Adrenal gland (tissue), 12 donors: Measurements from ENCODE around the gene KRTAP10-12. TPM values are rescaled to one million over a fixed set of nuclear protein-coding genes. Genes with fewer than 3 reads are reported as not detected.
"Not testable (repeated sequence)": the region's sequence is repeated elsewhere in the genome, so short reads cannot be mapped to it uniquely, and the experiment has no call there.

Experiments used
- DNase-seq, 7 donors: peaks; one replicate each; pipeline ENCODE4 v3.0.0-alpha.2; 2019 to 2020
- H3K27ac ChIP-seq, 5 donors: fragments of 200-600 bp; sonication (generic) in 4 of 5; 1 replicate in 3 of 5; 2 replicates in 2 of 5; pipeline versions ENCODE4 v1.5.1 to v1.8.0; 2016 to 2020; ENCODE audit warnings: mild to moderate bottlenecking in 1 of 5
- H3K27me3 ChIP-seq: fragments of 200-600 bp; 2 replicates; pipeline ENCODE4 v1.8.0; 2021
- H3K36me3 ChIP-seq, 2 donors: fragments of 200-600 bp; replicated peaks in 1 of 2; 1 replicate in 1 of 2; 2 replicates in 1 of 2; pipeline versions ENCODE4 v1.5.1 to v1.8.0; 2018 to 2022
- H3K4me1 ChIP-seq, 2 donors: fragments of 200-600 bp; replicated peaks in 1 of 2; 1 replicate in 1 of 2; 2 replicates in 1 of 2; pipeline versions ENCODE4 v1.5.1 to v1.8.0; 2018 to 2021
- H3K4me3 ChIP-seq, 4 donors: fragments of 200-600 bp; sonication (generic) in 3 of 4; one replicate each; pipeline ENCODE4 v1.5.1; 2016 to 2018
- H3K9me3 ChIP-seq, 3 donors: fragments of 200-600 bp; sonication (generic) in 1 of 3; replicated peaks in 1 of 3; 1 replicate in 2 of 3; 2 replicates in 1 of 3; pipeline versions ENCODE4 v1.5.1 to v1.8.0; 2016 to 2021
- CTCF ChIP-seq, 6 experiments: fragments of 450-650 bp in 4 of 6; fragments of 200-600 bp in 2 of 6; sonication (generic) in 1 of 6; IDR thresholded peaks; 1 replicate in 5 of 6; 2 replicates in 1 of 6; pipeline versions ENCODE4 v1.5.1 to v1.8.0; 2016 to 2021; ENCODE audit warnings: antibody characterized with exemption in 6 of 6, mild to moderate bottlenecking in 2 of 6, moderate library complexity in 1 of 6
- POLR2A ChIP-seq, 2 donors: fragments of 450-650 bp; IDR thresholded peaks; one replicate each; pipeline ENCODE4 v1.6.1; 2017; ENCODE audit warnings: antibody characterized with exemption in 2 of 2, mild to moderate bottlenecking in 2 of 2, moderate library complexity in 1 of 2
- WGBS, 4 donors: extraction: QIAGEN DNeasy Blood & Tissue Kit in 2 of 4; methylation state at CpG; one replicate each; pipeline versions ENCODE4 v1.1.5 to v1.1.7; 2013 to 2017; 5-methylcytosine and 5-hydroxymethylcytosine counted together
- intact Hi-C, 2 donors: fragments of 100-400 bp; cut with DNase I; formaldehyde crosslinking; loops; one replicate each; pipeline versions ENCODE4 v1.14.1 to v1.15.0; 2022 to 2023
- polyA plus RNA-seq, 3 donors: library from polyadenylated mRNA; stranded (reverse); fragments of 200-250 nt in 2 of 3; fragments of 350-450 nt in 1 of 3; fragmentation: Illumina TruSeq in 1 of 3; extraction: RNeasy Lipid Tissue Mini Kit (QIAGEN cat#74804) in 1 of 3; gene quantifications; one replicate each; pipeline ENCODE4 v1.2.3, GENCODE V29; 2013 to 2014
- total RNA-seq, 9 donors: library from RNA; depleted of rRNA in 4 of 9; stranded (reverse); fragments of >200 nt in 4 of 9; fragments of 120-200 nt in 1 of 9; fragmentation: NEBNext Ultra II Directional in 1 of 9; extraction: Animal tissue kit (Norgen Biotek cat#: 25700) in 1 of 9; gene quantifications; one replicate each; pipeline versions ENCODE4 v1.1.0 to v1.2.4, GENCODE V29; 2013 to 2023
- donor health status: healthy with polysubstance abuse.
- donor health status: Bipolar disorder and iron deficiency.
- donor health status: DM: yes; HTN: yes; CAD: no.
- donor health status: DM: no; HTN: no; CAD: no.
- donor health status: DM: no; HTN: no; CAD: no.
- donor health status: DM: yes; HTN: yes; CAD: no.

The KRTAP10-12 gene
- total and polyA plus RNA-seq, 12 donors = not detected

GRCh38 chr21:44684483-44684882 lies 12.5 kb upstream of the KRTAP10-12 start:
- no peaks in the 10 kb centered on the region for H3K27me3 ChIP-seq
- no peak overlapping the region for H3K4me3 ChIP-seq
- WGBS, 4 donors = 58 to 79% (median 67%) methylated on average over 6 of the region's 6 CpGs
- intact Hi-C loops = no loop called here
- no peak for DNase-seq
- TF ChIP-seq CTCF (IDR thresholded peaks at IDR 0.05) = no peak
- no peak for TF ChIP-seq POLR2A (IDR thresholded peaks at IDR 0.05)
- no peaks in the 10 kb centered on the region for H3K9me3 ChIP-seq
- H3K36me3 ChIP-seq = no peaks in the 10 kb centered on the region
- no peaks in the 10 kb centered on the region for H3K4me1 ChIP-seq
- no peak overlapping the region for H3K27ac ChIP-seq

GRCh38 chr21:44685050-44685449 lies 11.9 kb upstream of the KRTAP10-12 start:
- WGBS, 4 donors = 77 to 95% (median 86%) methylated on average over 5 to 6 of the region's 6 CpGs; no CpG with 5 or more reads in 1 of the 4 donors
- intact Hi-C loops, H3K4me3 ChIP-seq, DNase-seq, H3K27ac ChIP-seq, H3K4me1 ChIP-seq, H3K36me3 ChIP-seq, H3K27me3 ChIP-seq, H3K9me3 ChIP-seq: not testable (repeated sequence)

- no peak overlapping the region for H3K4me3 ChIP-seq
- intact Hi-C loops = no loop called here
- 26 to 56% (median 38%) methylated on average over 8 to 14 of the region's 14 CpGs for WGBS, 4 donors
- H3K9me3 ChIP-seq = no peaks in the 10 kb centered on the region
- H3K4me1 ChIP-seq = no peaks in the 10 kb centered on the region
- TF ChIP-seq POLR2A (IDR thresholded peaks at IDR 0.05) (no peak), CTCF (IDR thresholded peaks at IDR 0.05) (no peak)
- no peaks in the 10 kb centered on the region for H3K27me3 ChIP-seq
- H3K27ac ChIP-seq = no peak overlapping the region
- H3K36me3 ChIP-seq = no peaks in the 10 kb centered on the region
- DNase-seq = no peak
Measured at GRCh38 chr21:44686000-44686781, 10.8 kb upstream of the KRTAP10-12 start.

- peak in 1 of 7 donors; percentile 9 for DNase-seq
- intact Hi-C loops = no loop called here
Measured at GRCh38 chr21:44686843-44687561, 10.0 kb upstream of the KRTAP10-12 start.

More at GRCh38 chr21:44686843-44687561, 10.0 kb upstream of the KRTAP10-12 start:
- no peak overlapping the region for H3K27ac ChIP-seq
- no peak overlapping the region for H3K4me3 ChIP-seq
- WGBS, 4 donors = 65 to 70% (median 68%) methylated on average over 21 to 25 of the region's 25 CpGs
- TF ChIP-seq POLR2A (IDR thresholded peaks at IDR 0.05) (no peak), CTCF (IDR thresholded peaks at IDR 0.05) (no peak)
- no peaks in the 10 kb centered on the region for H3K9me3 ChIP-seq
- H3K36me3 ChIP-seq = no peaks in the 10 kb centered on the region
- no peaks in the 10 kb centered on the region for H3K4me1 ChIP-seq
- H3K27me3 ChIP-seq = no peaks in the 10 kb centered on the region
